DND-41 (cell line): ENCODE measurements around the gene PCDHA12.
"Not testable (repeated sequence)": the region's sequence is repeated elsewhere in the genome, so short reads cannot be mapped to it uniquely, and the experiment has no call there.

ENCODE experiments used
- ATAC-seq: fragments of 200-7000 bp; cut with Tn5 transposase; 3 replicates; pipeline ENCODE4 v1.9.1; 2021; ENCODE audit warnings: low read depth; ENCODE audit not compliant: insufficient read depth
- DNase-seq: peaks from one replicate; pipeline ENCODE4 v3.0.0-alpha.2; 2020
- H2AFZ ChIP-seq: 2 replicates; pipeline ENCODE4 v1.6.0; 2012; ENCODE audit warnings: low read depth, low read length
- H3K27ac ChIP-seq: 2 replicates; pipeline ENCODE4 v1.5.1; 2012; ENCODE audit warnings: low read length, inconsistent platforms
- H3K27me3 ChIP-seq: fragments of 200-600 bp; sonication (generic); 2 replicates; pipeline ENCODE4 v1.6.0; 2012; ENCODE audit warnings: low read length, mild to moderate bottlenecking, inconsistent platforms; ENCODE audit not compliant: insufficient read depth, poor library complexity
- H3K36me3 ChIP-seq: 2 replicates; pipeline ENCODE4 v1.5.1; 2012; ENCODE audit warnings: low read length, inconsistent platforms; ENCODE audit not compliant: insufficient read depth
- H3K4me1 ChIP-seq: 2 replicates; pipeline ENCODE4 v1.5.1; 2012; ENCODE audit warnings: mild to moderate bottlenecking, low read length; ENCODE audit not compliant: insufficient read depth
- H3K4me2 ChIP-seq: 2 replicates; pipeline ENCODE4 v1.6.0; 2012; ENCODE audit warnings: mild to moderate bottlenecking, moderate library complexity, low read length, inconsistent platforms; ENCODE audit not compliant: insufficient read depth
- H3K4me3 ChIP-seq, 2 experiments: fragments of 200-600 bp in 1 of 2; shearing (Covaris generic) in 1 of 2; 2 replicates each; pipeline ENCODE4 v1.5.1; 2012 to 2016; ENCODE audit warnings: inconsistent platforms in 2 of 2, low read length in 2 of 2, mild to moderate bottlenecking in 2 of 2, low read depth in 1 of 2, moderate library complexity in 1 of 2
- H3K79me2 ChIP-seq: 2 replicates; pipeline ENCODE4 v1.6.0; 2012; ENCODE audit warnings: low read length, inconsistent platforms; ENCODE audit not compliant: insufficient read depth
- H3K9ac ChIP-seq: 2 replicates; pipeline ENCODE4 v1.6.0; 2012; ENCODE audit warnings: low read depth, mild to moderate bottlenecking, inconsistent platforms, low read length, moderate library complexity
- H3K9me3 ChIP-seq: 2 replicates; pipeline ENCODE4 v1.5.1; 2012; ENCODE audit warnings: low read length, moderate library complexity, mild to moderate bottlenecking, inconsistent platforms; ENCODE audit not compliant: insufficient read depth, severe bottlenecking
- H4K20me1 ChIP-seq: 2 replicates; pipeline ENCODE4 v1.6.0; 2012; ENCODE audit warnings: low read length; ENCODE audit not compliant: insufficient read depth
- CTCF ChIP-seq: IDR thresholded peaks from 2 replicates; pipeline ENCODE4 v1.5.1; 2012; ENCODE audit warnings: borderline replicate concordance, low read length, moderate library complexity, mild to moderate bottlenecking; ENCODE audit not compliant: poor library complexity, severe bottlenecking; ENCODE audit errors: extremely low read depth
- EZH2 ChIP-seq: IDR thresholded peaks from 3 replicates; pipeline ENCODE4 v1.6.1; 2012; ENCODE audit warnings: borderline replicate concordance, low read depth, mild to moderate bottlenecking, moderate library complexity, low read length, inconsistent platforms; ENCODE audit not compliant: severe bottlenecking

PCDHA12 gene

GRCh38 chr5:140875085-140876065 lies at the start of gene PCDHA12:
Gene PCDHA12, plus strand, starts transcription at chr5:140875308. Its CDS starts 165 bp downstream, at chr5:140875473.
- Histone ChIP-seq H3K27me3 (peaks cover under 1% of the 10 kb centered on the region), H3K27ac (no peak within 1 kb of the TSS), H3K79me2 (no peaks in the 10 kb centered on the region), H3K4me1 (no peaks in the 10 kb centered on the region), H3K4me2 (no peak within 1 kb of the TSS), H3K9ac (no peak within 1 kb of the TSS), H4K20me1 (no peaks in the 10 kb centered on the region), H3K4me3 (no peak within 1 kb of the TSS), H3K9me3 (no peaks in the 10 kb centered on the region), H3K36me3 (no peaks in the 10 kb centered on the region), H2AFZ (no peak within 1 kb of the TSS)
- no peak for DNase-seq
- ATAC-seq, result no peak
- TF ChIP-seq CTCF (peak; percentile 12), EZH2 (no peak)

GRCh38 chr5:140827704-140828361 lies 47.3 kb upstream of the PCDHA12 start, which contains the start of gene PCDHA6:
Gene PCDHA6, plus strand, starts transcription at chr5:140827960. Its CDS starts 132 bp downstream, at chr5:140828092.
- H3K36me3 ChIP-seq, result no peaks in the 10 kb centered on the region
- H3K9me3 ChIP-seq, result no peaks in the 10 kb centered on the region
- H4K20me1 ChIP-seq, result no peaks in the 10 kb centered on the region
- DNase-seq (no peak), ATAC-seq (no peak)
- H3K27ac ChIP-seq, result no peak within 1 kb of the TSS
- H3K4me2 ChIP-seq, result no peak within 1 kb of the TSS
- H3K9ac ChIP-seq, result no peak within 1 kb of the TSS
- no peaks in the 10 kb centered on the region for H3K4me1 ChIP-seq
- no peak within 1 kb of the TSS for H3K4me3 ChIP-seq
- no peaks in the 10 kb centered on the region for H3K79me2 ChIP-seq
- H2AFZ ChIP-seq, result no peak within 1 kb of the TSS
- TF ChIP-seq CTCF, result no peak
- H3K27me3 ChIP-seq, result no peaks in the 10 kb centered on the region

GRCh38 chr5:140828362-140828737 lies 46.8 kb upstream of the PCDHA12 start:
- ATAC-seq (no peak), DNase-seq (no peak)
- H3K4me3 ChIP-seq, result no peak overlapping the region
- H3K79me2 ChIP-seq, result no peaks in the 10 kb centered on the region
- H3K27ac ChIP-seq, result no peak overlapping the region
- no peak overlapping the region for H3K9ac ChIP-seq
- H3K27me3 ChIP-seq, result no peaks in the 10 kb centered on the region
- H3K4me1 ChIP-seq, result no peaks in the 10 kb centered on the region
- H3K9me3 ChIP-seq, result no peaks in the 10 kb centered on the region
- TF ChIP-seq CTCF (no peak), EZH2 (no peak)
- no peaks in the 10 kb centered on the region for H3K36me3 ChIP-seq
- H3K4me2 ChIP-seq, result no peak overlapping the region
- no peaks in the 10 kb centered on the region for H4K20me1 ChIP-seq
- H2AFZ ChIP-seq, result no peak overlapping the region

- H3K4me1 ChIP-seq, H3K27ac ChIP-seq, H3K4me2 ChIP-seq, H3K9me3 ChIP-seq, H3K79me2 ChIP-seq, H3K27me3 ChIP-seq, H3K4me3 ChIP-seq, DNase-seq, H3K36me3 ChIP-seq, H4K20me1 ChIP-seq, H2AFZ ChIP-seq, H3K9ac ChIP-seq, ATAC-seq: not testable (repeated sequence)
These were observed 45.3 kb upstream of the PCDHA12 start for GRCh38 chr5:140829511-140830501.
